ENCODE data around the gene NRXN3. TPM values are rescaled to one million over a fixed set of nuclear protein-coding genes. Genes with fewer than 3 reads are reported as not detected.

NRXN3 gene
- total RNA-seq, 2 donors from 2014 or later, result 1.2 to 7.8 TPM

GRCh38 chr14:78307671-78308070, 137.5 kb downstream of the NRXN3 start:
- Histone ChIP-seq H3K9me3 (no peaks in the 10 kb centered on the region), H3K36me3 (no peaks in the 10 kb centered on the region), H3K4me1 (no peaks in the 10 kb centered on the region), H3K27ac (no peak overlapping the region), H3K27me3 (no peaks in the 10 kb centered on the region), H3K9ac (ENCODE audit: low read depth in 2 of 2, low read length in 2 of 2) (no peak overlapping the region), H3K4me3 (no peak overlapping the region)
- DNase-seq, result no peak
- intact Hi-C loops (cut with DNase I), result no loop called here
- TF ChIP-seq CTCF (IDR thresholded peaks at IDR 0.05), result no peak

GRCh38 chr14:78308079-78308478, 137.9 kb downstream of the NRXN3 start:
- Histone ChIP-seq H3K4me1 (no peaks in the 10 kb centered on the region), H3K27ac (no peak overlapping the region), H3K4me3 (no peak overlapping the region), H3K9me3 (no peaks in the 10 kb centered on the region), H3K36me3 (no peaks in the 10 kb centered on the region), H3K9ac (ENCODE audit: low read depth in 2 of 2, low read length in 2 of 2) (no peak overlapping the region), H3K27me3 (no peaks in the 10 kb centered on the region)
- no peak for DNase-seq
- intact Hi-C loops (cut with DNase I), result no loop called here
- no peak for TF ChIP-seq CTCF (IDR thresholded peaks at IDR 0.05)

GRCh38 chr14:78310272-78310671, 140.1 kb downstream of the NRXN3 start:
- intact Hi-C loops (cut with DNase I), result no loop called here
- Histone ChIP-seq H3K36me3 (no peaks in the 10 kb centered on the region), H3K4me3 (no peak overlapping the region), H3K9ac (ENCODE audit: low read depth in 2 of 2, low read length in 2 of 2) (no peak overlapping the region), H3K4me1 (no peaks in the 10 kb centered on the region), H3K27me3 (no peaks in the 10 kb centered on the region), H3K27ac (no peak overlapping the region), H3K9me3 (no peaks in the 10 kb centered on the region)
- no peak for TF ChIP-seq CTCF (IDR thresholded peaks at IDR 0.05)
- no peak for DNase-seq

- Histone ChIP-seq H3K4me1 (no peaks in the 10 kb centered on the region), H3K4me3 (no peak overlapping the region), H3K9me3 (no peaks in the 10 kb centered on the region), H3K9ac (ENCODE audit: low read depth in 2 of 2, low read length in 2 of 2) (no peak overlapping the region), H3K36me3 (no peaks in the 10 kb centered on the region), H3K27ac (no peak overlapping the region), H3K27me3 (no peaks in the 10 kb centered on the region)
- intact Hi-C loops (cut with DNase I), result no loop called here
- DNase-seq, result no peak
- TF ChIP-seq CTCF (IDR thresholded peaks at IDR 0.05), result no peak
Measured at GRCh38 chr14:78313499-78313898, 143.3 kb downstream of the NRXN3 start.

- intact Hi-C loops (cut with DNase I), result no loop called here
- Histone ChIP-seq H3K4me1 (no peaks in the 10 kb centered on the region), H3K36me3 (no peaks in the 10 kb centered on the region), H3K9me3 (no peaks in the 10 kb centered on the region), H3K27ac (no peak overlapping the region), H3K9ac (ENCODE audit: low read depth in 2 of 2, low read length in 2 of 2) (no peak overlapping the region), H3K4me3 (no peak overlapping the region), H3K27me3 (no peaks in the 10 kb centered on the region)
- DNase-seq, result no peak
- TF ChIP-seq CTCF (IDR thresholded peaks at IDR 0.05), result no peak
Measured at GRCh38 chr14:78314484-78314883, 144.3 kb downstream of the NRXN3 start.

- intact Hi-C loops (cut with DNase I), result no loop called here
Measured at GRCh38 chr14:78316052-78316451, 145.9 kb downstream of the NRXN3 start.

More at GRCh38 chr14:78316052-78316451, 145.9 kb downstream of the NRXN3 start:
- Histone ChIP-seq H3K4me1 (no peaks in the 10 kb centered on the region), H3K9ac (ENCODE audit: low read depth in 2 of 2, low read length in 2 of 2) (no peak overlapping the region), H3K36me3 (no peaks in the 10 kb centered on the region), H3K4me3 (no peak overlapping the region), H3K9me3 (no peaks in the 10 kb centered on the region), H3K27me3 (no peaks in the 10 kb centered on the region), H3K27ac (no peak overlapping the region)
- TF ChIP-seq CTCF (IDR thresholded peaks at IDR 0.05), result no peak
- no peak for DNase-seq

Measured in colonic mucosa (tissue), 4 donors.